Mucosa of descending colon (tissue), 3 donors: ENCODE results near the gene HDGFL2. TPM values are rescaled to one million over a fixed set of nuclear protein-coding genes. Genes with fewer than 3 reads are reported as not detected.
A peak's percentile ranks its signal among the peaks of the same experiment; 100 is the strongest.

Source experiments
- ATAC-seq: fragments of 200-7000 bp; cut with Tn5 transposase; one replicate; pipeline ENCODE4 v1.9.1; 2020; ENCODE audit warnings: mild to moderate bottlenecking, moderate library complexity
- DNase-seq, 3 donors: peaks; one replicate each; pipeline ENCODE4 v3.0.0-alpha.2; 2020
- H3K36me3 ChIP-seq: fragments of 200-600 bp; one replicate; pipeline ENCODE4 v1.8.0; 2021; ENCODE audit warnings: low read depth, mild to moderate bottlenecking
- H3K4me1 ChIP-seq: fragments of 200-600 bp; one replicate; pipeline ENCODE4 v1.8.0; 2021; ENCODE audit warnings: low read depth, mild to moderate bottlenecking
- H3K4me3 ChIP-seq: fragments of 200-600 bp; one replicate; pipeline ENCODE4 v1.8.0; 2021; ENCODE audit warnings: mild to moderate bottlenecking
- H3K9me3 ChIP-seq: fragments of 200-600 bp; one replicate; pipeline ENCODE4 v1.8.0; 2021; ENCODE audit warnings: mild to moderate bottlenecking
- CTCF ChIP-seq: fragments of 200-600 bp; IDR thresholded peaks from one replicate; pipeline ENCODE4 v1.8.0; 2022; ENCODE audit warnings: antibody characterized with exemption, mild to moderate bottlenecking
- intact Hi-C, 2 donors: fragments of 100-400 bp; cut with DNase I in 1 of 2; cut with micrococcal nuclease in 1 of 2; formaldehyde crosslinking; loops; one replicate each; pipeline versions ENCODE4 v1.11.0 to v1.11.1; 2022; cut with DNase I, micrococcal nuclease
- total RNA-seq, 3 donors: library from RNA; stranded (reverse); fragmentation: NEBNext Ultra II Directional in 2 of 3; extraction: Animal tissue kit (Norgen Biotek cat#: 25700) in 2 of 3; gene quantifications; one replicate each; pipeline versions ENCODE4 v1.2.1 to v1.2.4, GENCODE V29; 2021 to 2023
- donor health status: DM: no; HTN: no; CAD: no; lungs with moderate emphysema.
- donor health status: DM: no; HTN: no; CAD: no.
- donor health status: DM: no; HTN: yes; CAD: no.

The HDGFL2 gene
- total RNA-seq, 3 donors from 2014 or later: 35.6 to 49.2 (median 39.0) TPM

- DNase-seq: no peak
- H3K4me1 ChIP-seq: no peaks in the 10 kb centered on the region
- no peak for ATAC-seq
- intact Hi-C loops: no loop called here
- H3K9me3 ChIP-seq: no peaks in the 10 kb centered on the region
- no peak for TF ChIP-seq CTCF
- no peaks in the 10 kb centered on the region for H3K36me3 ChIP-seq
- no peak overlapping the region for H3K4me3 ChIP-seq
Observed at GRCh38 chr19:4429771-4430171, 42.3 kb upstream of the HDGFL2 start.

- no peaks in the 10 kb centered on the region for H3K9me3 ChIP-seq
- intact Hi-C loops: no loop called here
- H3K4me1 ChIP-seq: no peaks in the 10 kb centered on the region
- DNase-seq (peak in 1 of 3 donors; percentile 10), ATAC-seq (peak; percentile 15)
- no peak for TF ChIP-seq CTCF
- H3K36me3 ChIP-seq: no peaks in the 10 kb centered on the region
- no peak overlapping the region for H3K4me3 ChIP-seq
Observed at GRCh38 chr19:4430760-4431159, 41.3 kb upstream of the HDGFL2 start.

- DNase-seq: no peak
- TF ChIP-seq CTCF: no peak
Observed at GRCh38 chr19:4431296-4431695, 40.8 kb upstream of the HDGFL2 start.

GRCh38 chr19:4431808-4432674, 40.1 kb upstream of the HDGFL2 start:
- intact Hi-C loops: no loop called here
- DNase-seq (no peak), ATAC-seq (peak; percentile 52)
- Histone ChIP-seq H3K4me3 (no peak overlapping the region), H3K36me3 (no peaks in the 10 kb centered on the region), H3K4me1 (no peaks in the 10 kb centered on the region), H3K9me3 (no peaks in the 10 kb centered on the region)
- no peak for TF ChIP-seq CTCF

More at GRCh38 chr19:4431296-4431695, 40.8 kb upstream of the HDGFL2 start:
- Histone ChIP-seq H3K4me1 (no peaks in the 10 kb centered on the region), H3K9me3 (no peaks in the 10 kb centered on the region), H3K36me3 (no peaks in the 10 kb centered on the region), H3K4me3 (no peak overlapping the region)
- intact Hi-C loops: no loop called here
- ATAC-seq: no peak

GRCh38 chr19:4432918-4433506, 39.1 kb upstream of the HDGFL2 start:
- DNase-seq (no peak), ATAC-seq (no peak)
- TF ChIP-seq CTCF: no peak
- intact Hi-C loops: no loop called here
- H3K4me3 ChIP-seq: no peak overlapping the region
- no peaks in the 10 kb centered on the region for H3K9me3 ChIP-seq
- no peaks in the 10 kb centered on the region for H3K4me1 ChIP-seq
- H3K36me3 ChIP-seq: no peaks in the 10 kb centered on the region
